GM18951 (cell line): ENCODE measurements around the gene CFAP161.

ENCODE experiments used
- POLR2A ChIP-seq: IDR thresholded peaks from 4 replicates; pipeline ENCODE4 v1.6.1; 2011; ENCODE audit warnings: mild to moderate bottlenecking; ENCODE audit not compliant: insufficient read length, insufficient read depth; ENCODE audit errors: extremely low read depth
- in situ Hi-C: fragments of 300-500 bp; cut with MboI; formaldehyde crosslinking; loops from one replicate; pipeline ENCODE4 v1.12.0; 2022; ENCODE audit warnings: low sequenced_read_pairs, mixed read lengths, inconsistent platforms; ENCODE audit not compliant: unreplicated experiment

The CFAP161 gene, protein sequence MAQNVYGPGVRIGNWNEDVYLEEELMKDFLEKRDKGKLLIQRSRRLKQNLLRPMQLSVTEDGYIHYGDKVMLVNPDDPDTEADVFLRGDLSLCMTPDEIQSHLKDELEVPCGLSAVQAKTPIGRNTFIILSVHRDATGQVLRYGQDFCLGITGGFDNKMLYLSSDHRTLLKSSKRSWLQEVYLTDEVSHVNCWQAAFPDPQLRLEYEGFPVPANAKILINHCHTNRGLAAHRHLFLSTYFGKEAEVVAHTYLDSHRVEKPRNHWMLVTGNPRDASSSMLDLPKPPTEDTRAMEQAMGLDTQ

DNA sequence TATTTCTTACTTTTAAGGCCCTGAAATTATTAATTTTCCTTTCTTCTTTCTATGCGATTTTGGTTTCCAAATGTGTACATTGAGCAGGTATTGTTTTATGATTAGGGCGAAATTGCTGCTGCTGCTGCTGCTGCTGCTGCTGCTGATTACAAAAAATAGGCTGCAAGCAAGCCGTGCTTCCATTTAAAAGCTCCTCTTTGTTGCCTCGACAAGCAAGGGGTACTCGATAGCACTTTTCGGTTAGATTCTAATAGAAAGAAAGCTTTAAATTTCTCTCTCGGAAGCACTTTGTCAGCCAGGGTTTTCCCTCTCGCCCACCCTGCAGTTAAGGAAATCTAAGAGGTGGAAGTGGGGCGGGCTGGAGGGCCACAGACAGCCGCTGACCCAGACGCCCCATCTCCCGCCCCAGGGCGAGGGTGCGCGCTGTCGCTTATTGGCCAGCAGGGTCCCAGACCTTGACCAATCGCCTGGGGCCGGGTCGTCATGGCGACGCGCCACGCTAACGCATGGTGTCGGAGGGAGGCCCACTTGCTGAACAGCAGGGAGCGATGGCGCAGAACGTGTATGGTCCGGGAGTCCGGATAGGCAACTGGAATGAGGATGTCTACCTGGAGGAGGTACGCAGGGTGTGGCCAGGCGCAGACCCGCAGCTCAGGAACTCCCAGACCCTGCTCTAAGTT lies at the start of gene CFAP161:
Gene CFAP161, plus strand, starts transcription at position 489 of the 680 bp plus-strand sequence. Its CDS starts 60 bp downstream, at position 549.
- in situ Hi-C loops = no loop called here
- no peak for TF ChIP-seq POLR2A

DNA sequence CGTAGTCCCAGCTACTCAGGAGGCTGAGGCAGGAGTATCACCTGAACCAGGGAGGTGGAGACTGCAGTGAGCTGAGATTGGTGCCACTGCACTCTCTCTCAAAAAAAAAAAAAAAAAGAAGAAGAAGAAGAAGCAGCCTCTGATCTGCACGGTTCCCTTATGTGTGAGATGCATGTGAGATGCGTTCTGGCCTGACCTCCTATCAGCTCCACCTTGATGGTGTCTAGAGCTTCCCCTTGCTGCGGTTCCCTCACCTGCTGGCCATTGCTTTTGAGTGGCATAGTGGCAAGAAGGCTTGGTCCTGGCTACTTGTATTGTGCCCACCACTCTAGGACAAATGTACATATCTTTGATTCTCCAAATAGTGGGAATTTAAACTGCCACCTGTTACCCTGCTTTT lies 49.4 kb upstream of the CFAP161 start:
- in situ Hi-C loops = no loop called here
- TF ChIP-seq POLR2A = no peak

DNA sequence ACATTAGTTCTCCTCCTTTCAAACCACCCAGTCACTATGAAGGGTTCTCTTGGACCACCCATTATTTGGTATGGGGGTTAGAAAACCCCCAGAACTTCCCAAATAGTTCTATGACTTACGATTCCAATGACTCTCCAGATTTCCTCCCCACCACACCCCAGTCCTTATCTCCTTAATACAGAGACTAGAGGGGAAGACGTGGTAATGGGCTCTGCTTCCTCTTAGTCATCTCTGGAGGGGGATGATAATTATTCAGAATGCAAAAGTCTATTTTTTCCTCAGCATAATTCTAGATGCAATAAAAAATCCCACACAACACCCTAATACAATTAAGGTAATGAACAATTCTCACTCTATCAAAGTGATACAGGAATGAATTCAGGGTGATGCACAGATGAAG lies 48.9 kb upstream of the CFAP161 start:
- in situ Hi-C loops = no loop called here
- TF ChIP-seq POLR2A = no peak

DNA sequence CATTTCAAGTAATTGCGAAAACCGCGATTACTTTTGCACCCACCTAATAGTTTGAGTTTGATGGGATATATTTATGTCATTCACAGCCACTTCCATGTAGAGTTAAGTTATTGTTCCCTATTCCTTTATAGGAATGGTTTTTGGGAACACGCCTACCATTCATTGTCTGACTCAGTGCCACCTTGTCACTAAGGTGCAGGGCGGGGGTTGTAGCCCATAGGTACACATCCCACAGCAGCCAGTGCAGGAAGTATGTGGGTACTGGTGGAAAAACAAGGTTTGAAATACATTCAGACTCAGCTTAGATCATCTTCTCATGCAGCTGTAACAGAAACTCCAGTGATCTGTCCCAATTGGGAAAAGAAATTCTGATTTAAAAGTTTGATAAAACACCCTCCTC lies 48.2 kb upstream of the CFAP161 start:
- no peak for TF ChIP-seq POLR2A
- in situ Hi-C loops = no loop called here

DNA sequence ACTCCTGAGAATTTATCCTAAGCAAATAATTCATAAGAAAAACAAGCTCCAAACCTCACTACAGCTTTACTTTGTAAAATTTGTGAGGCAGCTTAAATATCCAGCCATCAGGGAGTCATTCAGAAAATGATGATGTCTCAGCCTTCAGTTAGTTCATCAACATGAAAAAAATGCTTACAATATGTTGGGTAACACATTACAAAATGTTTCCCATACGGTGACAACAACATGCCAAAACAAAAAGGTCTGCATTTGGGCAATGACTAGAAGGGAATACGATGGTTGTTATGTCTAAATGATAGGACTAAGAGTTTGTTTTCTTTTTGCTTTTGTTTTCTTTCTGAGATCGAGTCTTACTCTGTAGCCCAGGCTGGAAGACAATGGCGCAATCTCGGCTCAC lies 47.0 kb upstream of the CFAP161 start:
- TF ChIP-seq POLR2A = no peak
- in situ Hi-C loops = no loop called here

DNA sequence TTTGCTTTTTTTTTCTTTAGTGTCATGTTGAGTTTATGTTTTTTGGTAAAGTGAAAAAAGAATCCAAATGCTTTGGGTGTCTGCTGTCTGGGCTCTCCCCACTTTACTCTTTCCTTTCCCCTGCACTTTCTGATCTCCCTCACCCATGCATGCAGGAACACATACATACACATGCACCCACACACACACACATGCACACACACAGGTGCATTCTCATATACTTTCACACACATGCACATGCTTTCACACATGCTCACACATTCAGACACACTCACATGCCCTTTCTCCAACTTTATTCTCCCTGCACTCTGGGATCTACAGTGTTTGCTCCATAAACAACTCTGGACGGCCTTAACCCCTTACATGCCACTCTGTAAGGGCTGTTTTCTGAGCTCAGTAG lies 46.4 kb upstream of the CFAP161 start:
- in situ Hi-C loops = no loop called here

DNA sequence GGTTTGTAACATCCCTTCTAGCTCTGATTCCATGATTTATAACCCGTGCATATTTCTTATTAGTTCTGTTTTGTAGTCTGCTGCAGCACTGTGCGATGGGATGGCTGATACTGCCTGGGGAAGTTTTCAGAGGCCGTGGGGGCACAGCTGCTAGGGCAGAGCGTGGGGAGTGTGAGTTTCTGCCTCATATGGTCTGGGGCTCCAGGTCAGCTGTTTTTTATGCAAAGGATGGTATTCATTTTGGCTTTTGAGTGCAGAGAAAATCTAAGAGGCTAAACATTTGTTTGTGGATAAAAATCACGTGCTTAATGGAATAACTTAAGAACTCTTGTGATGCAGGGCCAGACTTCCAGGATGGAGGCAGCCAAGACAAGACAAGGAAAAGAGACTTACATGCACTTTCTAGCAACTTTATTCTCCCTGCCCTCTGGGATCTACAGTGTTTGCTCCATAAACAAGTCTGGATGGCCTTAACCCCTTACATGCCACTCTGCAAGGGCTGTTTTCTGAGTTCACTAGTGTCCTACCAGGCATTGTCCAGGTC lies 45.5 kb upstream of the CFAP161 start:
- no peak for TF ChIP-seq POLR2A
- in situ Hi-C loops = no loop called here

More for the DNA sequence above, 46.4 kb upstream of the CFAP161 start:
- no peak for TF ChIP-seq POLR2A

DNA sequence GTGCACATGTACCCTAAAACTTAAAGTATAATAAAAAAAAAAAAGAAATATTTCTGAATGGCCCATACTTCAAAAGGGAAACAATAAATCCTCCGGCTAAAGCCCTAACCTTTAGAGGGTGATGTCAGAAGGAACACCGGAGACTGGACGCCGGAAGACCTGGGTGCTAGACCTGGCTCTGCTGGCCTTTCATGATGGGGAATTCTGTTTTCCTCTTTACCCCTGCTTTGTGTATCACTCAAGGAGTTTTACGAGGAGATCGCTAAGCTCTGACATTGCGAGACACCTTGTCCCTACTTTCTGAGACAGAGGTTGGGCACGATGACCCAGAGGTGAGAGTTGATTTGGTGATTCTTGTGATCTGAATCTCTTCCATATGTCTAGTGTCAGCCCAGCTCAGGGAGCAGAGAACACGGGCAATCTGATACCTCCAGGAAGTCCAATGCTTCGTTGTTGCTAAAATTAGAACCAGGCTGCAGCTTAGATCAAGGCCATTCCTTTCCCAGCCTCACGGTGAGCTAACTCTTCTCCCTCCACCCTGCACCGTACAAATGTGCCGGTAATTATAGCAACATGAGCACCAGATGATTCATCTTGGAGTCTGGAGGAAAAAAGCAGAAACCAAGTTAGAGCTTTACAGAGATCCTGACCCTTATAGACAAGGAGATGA lies 42.0 kb upstream of the CFAP161 start:
- in situ Hi-C loops = no loop called here
- no peak for TF ChIP-seq POLR2A

DNA sequence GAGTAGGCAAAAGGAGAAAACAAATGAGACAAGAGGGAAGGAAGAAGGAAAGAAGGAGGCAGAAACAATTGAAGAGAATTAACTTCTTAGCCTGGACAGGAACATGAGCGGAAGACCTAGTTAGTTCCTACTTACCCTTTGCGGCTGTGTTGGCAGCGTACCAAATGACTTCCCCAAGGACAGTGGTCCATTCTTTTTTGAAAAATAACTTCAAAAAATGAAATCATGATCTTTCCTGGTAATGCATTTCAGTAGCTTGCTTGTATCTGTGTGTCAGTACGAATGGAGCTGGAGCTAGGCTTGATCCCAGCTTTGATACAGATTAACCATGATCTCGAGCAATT lies 41.5 kb upstream of the CFAP161 start:
- in situ Hi-C loops = no loop called here
- TF ChIP-seq POLR2A = no peak

DNA sequence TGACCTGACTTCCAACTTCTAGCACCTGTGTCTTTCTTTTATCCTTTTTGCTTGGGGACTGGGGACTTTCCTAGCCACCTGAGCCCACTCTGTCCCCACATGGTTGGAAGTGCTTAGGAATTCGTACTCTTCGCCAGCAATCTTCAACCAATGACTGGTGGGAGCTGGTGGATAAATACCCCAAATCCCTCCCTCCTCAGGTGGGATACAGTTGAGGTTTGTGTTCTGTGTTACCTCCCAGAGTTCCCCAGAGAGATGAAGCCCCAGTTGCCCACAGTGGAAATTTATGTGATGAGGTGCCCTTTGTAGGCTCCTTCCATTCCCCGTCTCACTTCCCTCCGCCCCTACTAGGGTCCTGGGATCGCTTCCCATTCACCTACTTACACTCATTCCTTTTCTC lies 40.1 kb upstream of the CFAP161 start:
- in situ Hi-C loops = no loop called here
- TF ChIP-seq POLR2A = no peak

DNA sequence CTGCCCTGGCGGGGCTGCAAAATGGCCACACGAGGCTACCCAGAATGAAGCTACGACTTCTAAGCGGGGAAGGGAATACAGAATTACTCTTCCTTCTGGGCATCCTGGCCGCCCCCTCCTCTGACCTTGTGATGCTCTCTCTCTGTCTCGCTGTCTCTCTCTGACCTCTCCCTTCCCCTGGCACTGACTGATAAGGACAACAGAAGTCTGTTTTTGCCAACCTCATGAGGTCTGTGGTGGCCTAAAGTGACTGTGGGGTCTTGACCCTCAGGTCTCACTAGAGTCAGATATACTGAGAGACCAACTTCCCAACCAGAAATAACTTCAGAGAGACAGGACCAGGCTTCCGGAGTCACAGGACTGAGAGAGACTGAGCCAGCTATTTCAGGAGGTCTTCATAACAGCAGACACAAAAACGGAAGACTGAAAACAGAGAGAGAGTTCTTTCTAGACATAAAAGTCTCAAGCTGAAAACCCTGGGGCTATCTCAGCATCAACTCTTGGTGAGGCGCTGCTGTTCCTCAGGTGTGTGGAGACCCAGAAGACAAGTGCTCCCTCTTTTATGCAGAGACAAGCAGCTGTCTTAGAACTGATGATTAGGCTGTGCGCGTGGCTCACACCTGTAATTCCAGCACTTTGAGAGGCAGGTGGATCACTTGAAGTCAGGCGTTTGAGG lies 38.2 kb upstream of the CFAP161 start:
- in situ Hi-C loops = no loop called here
- TF ChIP-seq POLR2A = no peak

DNA sequence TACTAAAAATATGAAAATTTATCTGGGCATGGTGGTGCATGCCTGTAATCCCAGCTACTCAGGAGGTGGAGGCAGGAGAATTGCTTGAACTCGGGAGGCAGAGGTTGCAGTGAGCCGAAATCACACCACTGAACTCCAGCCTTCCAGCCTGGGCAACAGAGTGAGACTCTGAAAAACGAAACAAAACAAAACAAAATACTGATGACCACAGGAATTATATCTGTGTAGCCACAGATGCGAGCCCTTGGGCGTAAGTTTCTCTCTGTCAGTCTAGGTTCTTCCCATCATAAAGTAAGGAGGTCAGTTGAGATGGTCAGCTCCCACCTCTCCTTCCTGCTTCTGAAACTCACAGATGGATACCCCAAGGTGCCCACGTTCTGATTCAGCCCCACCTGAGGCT lies 37.7 kb upstream of the CFAP161 start:
- TF ChIP-seq POLR2A = no peak
- in situ Hi-C loops = no loop called here
